ENCODE results near the gene AKR1C8. TPM values are rescaled to one million over a fixed set of nuclear protein-coding genes. Genes with fewer than 3 reads are reported as not detected.
A peak's percentile ranks its signal among the peaks of the same experiment; 100 is the strongest.
"Not testable (repeated sequence)": the region's sequence is repeated elsewhere in the genome, so short reads cannot be mapped to it uniquely, and the experiment has no call there.

AKR1C8 gene
- total RNA-seq, 1 experiment from 2014 or later: not detected

DNA sequence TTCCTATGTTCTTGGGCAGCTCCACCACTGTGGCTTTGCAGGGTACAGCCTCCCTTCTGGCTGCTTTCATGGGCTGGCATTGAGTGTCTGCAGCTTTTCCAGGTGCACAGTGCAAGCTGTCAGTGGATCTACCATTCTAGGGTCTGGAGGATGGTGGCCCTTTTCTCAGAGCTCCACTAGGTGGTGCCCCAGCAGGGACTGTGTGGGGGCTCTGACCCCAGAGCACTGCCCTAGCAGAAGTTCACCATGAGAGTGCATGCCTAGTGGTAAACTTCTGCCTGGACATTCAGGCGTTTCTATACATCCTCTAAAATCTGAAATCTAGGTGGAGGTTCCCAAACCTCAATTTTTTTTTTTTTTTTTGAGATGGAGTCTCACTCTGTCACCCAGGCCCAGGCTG, 25.3 kb upstream of the AKR1C8 start:
- RAD21 ChIA-PET (ENCODE audit: low non-redundant PET in 1 of 2, low total read pairs in 2 of 2, uncharacterized antibody in 2 of 2, unreplicated experiment in 2 of 2); H3K4me2 ChIP-seq (ENCODE audit: low read length); H3K79me2 ChIP-seq (ENCODE audit: insufficient read depth, low read length); CTCF ChIA-PET; DNase-seq (ENCODE audit: low read depth, low spot score); H3K9me3 ChIP-seq (ENCODE audit: control insufficient read depth in 1 of 2, insufficient read depth in 1 of 2, low read depth in 1 of 2, low read length in 2 of 2); H3K27me3 ChIP-seq (ENCODE audit: insufficient read depth, low read length); H3K4me1 ChIP-seq (ENCODE audit: control insufficient read depth in 1 of 2, insufficient read depth in 2 of 2, low read length in 2 of 2); H3K9ac ChIP-seq (ENCODE audit: low read length); H3K36me3 ChIP-seq (ENCODE audit: control insufficient read depth in 1 of 2, insufficient read depth in 2 of 2, low read length in 2 of 2); H3K4me3 ChIP-seq (replicated peaks in 1 of 2; ENCODE audit: low read depth in 1 of 2, low read length in 2 of 2); H4K20me1 ChIP-seq (ENCODE audit: insufficient read depth); H3K27ac ChIP-seq (ENCODE audit: low read depth, low read length); H3K9me2 ChIP-seq (ENCODE audit: insufficient read depth); BruUV-seq (replicated peaks); POLR2A ChIA-PET; intact Hi-C loops (cut with micrococcal nuclease); H2AFZ ChIP-seq (ENCODE audit: low read depth, low read length, poor library complexity, severe bottlenecking): not testable (repeated sequence)
- TF ChIP-seq, protein P1, sequence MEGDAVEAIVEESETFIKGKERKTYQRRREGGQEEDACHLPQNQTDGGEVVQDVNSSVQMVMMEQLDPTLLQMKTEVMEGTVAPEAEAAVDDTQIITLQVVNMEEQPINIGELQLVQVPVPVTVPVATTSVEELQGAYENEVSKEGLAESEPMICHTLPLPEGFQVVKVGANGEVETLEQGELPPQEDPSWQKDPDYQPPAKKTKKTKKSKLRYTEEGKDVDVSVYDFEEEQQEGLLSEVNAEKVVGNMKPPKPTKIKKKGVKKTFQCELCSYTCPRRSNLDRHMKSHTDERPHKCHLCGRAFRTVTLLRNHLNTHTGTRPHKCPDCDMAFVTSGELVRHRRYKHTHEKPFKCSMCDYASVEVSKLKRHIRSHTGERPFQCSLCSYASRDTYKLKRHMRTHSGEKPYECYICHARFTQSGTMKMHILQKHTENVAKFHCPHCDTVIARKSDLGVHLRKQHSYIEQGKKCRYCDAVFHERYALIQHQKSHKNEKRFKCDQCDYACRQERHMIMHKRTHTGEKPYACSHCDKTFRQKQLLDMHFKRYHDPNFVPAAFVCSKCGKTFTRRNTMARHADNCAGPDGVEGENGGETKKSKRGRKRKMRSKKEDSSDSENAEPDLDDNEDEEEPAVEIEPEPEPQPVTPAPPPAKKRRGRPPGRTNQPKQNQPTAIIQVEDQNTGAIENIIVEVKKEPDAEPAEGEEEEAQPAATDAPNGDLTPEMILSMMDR (IDR thresholded peaks at IDR 0.05 in 2 of 3, conservative IDR thresholded peaks at IDR 0.05 in 1 of 3; ENCODE audit: borderline replicate concordance in 1 of 3, insufficient read depth in 1 of 3, low read depth in 2 of 3, low read length in 2 of 3): peak in 2 of 3 experiments; percentile 33 to 39; a peak in 3 of 6 replicates
- ATAC-seq: peak; percentile 64

DNA sequence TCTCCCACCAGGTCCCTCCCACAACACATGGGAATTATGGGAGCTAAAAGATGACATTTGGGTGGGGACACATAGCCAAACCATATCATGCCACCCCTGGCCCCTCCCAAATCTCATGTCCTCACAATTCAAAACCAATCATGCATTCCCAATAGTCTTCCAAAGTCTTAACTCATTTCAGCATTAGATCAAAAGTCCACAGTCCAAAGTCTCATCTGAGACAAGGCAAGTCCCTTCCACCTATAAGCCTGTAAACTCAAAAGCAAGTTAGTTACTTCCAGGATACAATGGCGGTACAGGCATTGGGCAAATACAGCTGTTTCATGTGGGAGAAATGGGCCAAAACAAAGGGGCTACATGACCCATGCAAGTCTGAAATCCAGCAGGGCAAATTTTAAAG, 24.8 kb upstream of the AKR1C8 start:
- H3K4me1 ChIP-seq (ENCODE audit: control insufficient read depth in 1 of 2, insufficient read depth in 2 of 2, low read length in 2 of 2); H4K20me1 ChIP-seq (ENCODE audit: insufficient read depth); BruUV-seq (replicated peaks); H3K9me3 ChIP-seq (ENCODE audit: control insufficient read depth in 1 of 2, insufficient read depth in 1 of 2, low read depth in 1 of 2, low read length in 2 of 2); RAD21 ChIA-PET (ENCODE audit: low non-redundant PET in 1 of 2, low total read pairs in 2 of 2, uncharacterized antibody in 2 of 2, unreplicated experiment in 2 of 2); H3K79me2 ChIP-seq (ENCODE audit: insufficient read depth, low read length); H3K9ac ChIP-seq (ENCODE audit: low read length); POLR2A ChIA-PET; ATAC-seq; H2AFZ ChIP-seq (ENCODE audit: low read depth, low read length, poor library complexity, severe bottlenecking); H3K36me3 ChIP-seq (ENCODE audit: control insufficient read depth in 1 of 2, insufficient read depth in 2 of 2, low read length in 2 of 2); H3K9me2 ChIP-seq (ENCODE audit: insufficient read depth); H3K27ac ChIP-seq (ENCODE audit: low read depth, low read length); CTCF ChIA-PET; intact Hi-C loops (cut with micrococcal nuclease); H3K4me2 ChIP-seq (ENCODE audit: low read length); DNase-seq (ENCODE audit: low read depth, low spot score); H3K4me3 ChIP-seq (replicated peaks in 1 of 2; ENCODE audit: low read depth in 1 of 2, low read length in 2 of 2); H3K27me3 ChIP-seq (ENCODE audit: insufficient read depth, low read length): not testable (repeated sequence)

Data from HCT116 (cell line).